Measurements from ENCODE around the gene CORO1C.

CORO1C gene

GRCh38 chr12:108600702-108601007 is 130.7 kb downstream of the CORO1C start:
- DNase-seq (ENCODE audit: low read depth in 2 of 2), result no peak

GRCh38 chr12:108599948-108600701 is 131.2 kb downstream of the CORO1C start:
- no peak for DNase-seq (ENCODE audit: low read depth in 2 of 2)

GRCh38 chr12:108599541-108599940 is 131.8 kb downstream of the CORO1C start:
- no peak for DNase-seq (ENCODE audit: low read depth in 2 of 2)

GRCh38 chr12:108598553-108599250 is 132.6 kb downstream of the CORO1C start:
- no peak for DNase-seq (ENCODE audit: low read depth in 2 of 2)

- no peak for DNase-seq (ENCODE audit: low read depth in 2 of 2)
These were observed 133.5 kb downstream of the CORO1C start, which contains the start of gene TMEM119 for GRCh38 chr12:108597559-108598471. TSS of gene TMEM119 (minus strand) at chr12:108598084. CDS start at chr12:108592383, 5,701 bp downstream.

GRCh38 chr12:108596854-108597558 is 134.3 kb downstream of the CORO1C start:
- DNase-seq (ENCODE audit: low read depth in 2 of 2), result no peak

- no peak for DNase-seq (ENCODE audit: low read depth in 2 of 2)
These were observed 135.3 kb downstream of the CORO1C start for GRCh38 chr12:108595711-108596647.
